NCI-H226 (cell line): ENCODE results near the gene NLGN4X.
"Not testable (repeated sequence)": the region's sequence is repeated elsewhere in the genome, so short reads cannot be mapped to it uniquely, and the experiment has no call there.

Experiments
- DNase-seq: peaks from one replicate; pipeline ENCODE4 v3.0.0-alpha.2; 2015

NLGN4X gene

DNA sequence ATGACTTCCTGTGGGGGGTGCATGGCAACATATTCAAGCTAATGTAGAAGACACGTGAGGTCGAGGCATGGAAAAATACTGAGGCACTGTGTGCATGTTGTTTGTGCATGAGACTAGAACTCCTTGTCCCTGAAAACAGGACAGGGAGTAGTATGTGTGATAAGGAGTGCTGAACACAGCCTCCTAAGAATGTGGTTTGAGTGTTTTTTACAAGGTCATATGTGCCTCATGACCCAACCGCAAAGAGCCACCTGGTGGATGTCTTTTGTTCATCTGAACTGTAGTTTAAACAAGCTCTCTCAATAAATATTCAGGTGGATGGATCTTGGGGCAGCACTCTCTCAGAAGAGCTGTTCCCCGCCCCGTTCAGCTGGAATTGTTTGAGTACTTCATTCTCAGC, 226.6 kb downstream of the NLGN4X start:
- DNase-seq: no peak

DNA sequence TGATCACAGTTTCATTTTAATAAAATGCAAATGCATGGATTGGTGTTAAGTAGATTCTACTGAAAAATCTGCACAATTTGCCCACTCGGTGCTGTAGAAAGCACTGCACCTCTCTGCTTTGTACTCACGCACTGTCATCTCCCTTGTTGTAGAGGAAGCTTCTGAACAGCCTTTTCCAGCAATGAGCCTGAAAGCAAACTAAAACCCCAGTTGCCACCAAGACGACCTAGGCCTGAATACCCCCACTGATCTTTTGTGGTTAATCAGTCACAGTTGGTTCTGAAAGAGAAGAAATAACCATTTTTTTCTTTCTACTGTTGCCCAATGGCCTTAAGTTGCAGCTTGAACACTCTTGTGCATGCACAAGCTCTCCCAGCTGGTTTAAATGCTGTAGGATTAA, 229.8 kb downstream of the NLGN4X start:
- DNase-seq: no peak

DNA sequence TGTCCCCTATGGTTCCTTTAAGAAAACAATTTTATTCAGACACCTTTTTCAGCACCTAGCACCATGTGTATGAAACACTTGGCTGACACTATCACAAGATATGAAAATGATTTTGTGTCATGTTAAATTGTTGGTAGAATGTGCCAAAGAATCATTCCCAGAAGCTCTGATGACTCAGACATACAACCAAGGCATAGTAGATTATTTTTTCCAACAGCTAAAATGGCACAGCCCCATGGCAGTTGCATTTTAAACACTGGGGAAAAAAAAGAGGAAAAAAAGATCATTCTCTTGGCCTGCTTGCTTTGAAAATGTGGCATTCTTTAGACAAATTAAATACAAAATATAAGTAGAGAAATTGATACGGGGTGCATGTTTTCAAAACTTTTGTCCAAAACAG, 230.2 kb downstream of the NLGN4X start:
- DNase-seq: no peak

DNA sequence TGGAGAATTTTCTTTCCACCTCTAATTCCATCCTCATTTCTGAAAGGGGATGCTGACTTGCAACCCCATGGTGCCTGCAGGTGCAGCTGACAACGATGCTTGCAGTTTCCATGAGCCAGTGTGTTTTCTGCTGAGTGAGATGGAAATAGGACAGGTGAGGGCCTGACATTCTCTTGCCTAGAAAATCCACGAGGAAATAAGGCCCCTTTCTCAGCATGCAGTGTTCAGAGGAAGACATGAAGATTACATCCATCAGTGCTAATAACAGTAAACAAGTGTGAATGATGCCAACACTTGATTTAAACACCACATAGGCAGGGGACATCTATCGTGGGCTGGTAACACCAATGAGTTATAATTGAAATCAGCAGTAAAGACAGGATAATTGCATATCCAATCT, 237.3 kb downstream of the NLGN4X start:
- DNase-seq: no peak

DNA sequence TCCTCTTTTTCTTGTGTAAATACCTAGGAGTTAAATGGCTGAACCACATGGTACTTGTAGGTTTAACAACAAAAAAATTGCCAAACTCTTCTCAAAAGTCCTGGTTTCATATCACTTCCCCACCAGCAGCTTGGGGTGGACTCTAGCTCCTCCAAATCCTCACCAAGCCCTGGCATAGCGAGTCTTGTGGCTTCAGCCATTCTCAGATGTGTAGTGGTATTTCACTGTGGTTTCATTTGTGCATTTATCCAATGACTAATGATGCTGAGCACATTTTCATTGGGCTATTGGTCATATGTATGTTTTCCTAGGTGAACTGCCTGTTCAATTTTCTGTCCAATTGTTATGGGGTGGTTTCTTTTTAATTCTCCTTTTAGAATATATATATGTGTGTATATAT, 249.3 kb downstream of the NLGN4X start:
- no peak for DNase-seq

DNA sequence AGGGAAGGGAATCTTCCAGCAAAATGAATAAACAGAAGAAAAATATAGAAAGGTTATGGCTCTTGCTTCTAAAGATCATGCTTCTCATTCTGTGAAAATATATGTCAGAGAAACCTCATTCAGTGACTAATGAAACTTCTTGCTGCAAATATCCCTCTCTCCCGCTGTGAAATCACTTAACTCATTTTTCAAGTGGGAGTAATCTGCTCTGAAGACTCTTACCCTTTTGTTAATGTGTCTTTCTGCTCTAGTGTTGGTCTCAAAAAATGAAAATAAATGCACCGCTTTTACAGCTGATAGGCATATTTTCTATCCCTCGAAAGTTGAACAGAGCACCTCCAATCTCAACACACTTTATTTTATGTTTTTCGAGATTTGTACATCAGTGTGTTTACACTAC, 252.3 kb downstream of the NLGN4X start:
- DNase-seq: no peak

DNA sequence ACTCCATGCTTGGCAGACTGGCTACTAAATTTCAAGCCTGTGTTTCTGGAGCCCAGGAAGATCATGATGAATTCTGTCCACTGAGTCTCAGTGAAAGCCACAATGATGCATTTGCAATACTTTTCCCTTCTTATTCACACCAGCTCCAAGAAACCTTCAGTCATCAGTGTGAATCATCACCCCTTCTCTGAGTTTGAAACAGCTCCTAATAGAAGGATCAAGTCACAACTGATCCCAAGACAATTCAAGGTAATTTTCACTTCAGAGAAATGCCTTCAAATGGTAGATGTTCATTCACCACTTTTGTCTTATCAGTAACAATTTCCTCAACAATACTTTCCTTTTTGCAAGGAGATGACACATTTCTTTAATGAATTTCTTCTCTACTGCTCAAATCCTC, 257.4 kb downstream of the NLGN4X start:
- no peak for DNase-seq

DNA sequence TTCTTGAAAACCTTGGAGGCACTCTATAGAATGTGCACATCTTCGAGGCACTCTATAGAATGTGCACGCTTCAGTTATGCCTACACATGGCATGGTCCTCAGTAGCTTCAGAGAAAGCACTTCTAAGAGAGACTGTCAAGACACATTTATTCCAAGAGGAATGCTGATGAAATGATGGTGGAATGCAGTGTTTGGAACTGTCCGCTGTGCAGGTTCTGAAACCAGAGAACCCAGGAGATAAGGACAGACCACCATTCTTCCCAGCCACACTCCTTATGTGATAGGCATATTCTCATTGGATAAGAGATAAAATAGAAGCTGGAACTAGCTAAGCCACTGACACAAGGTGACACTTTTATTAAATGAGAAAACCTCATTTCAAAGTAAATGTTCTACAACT, 263.3 kb downstream of the NLGN4X start:
- DNase-seq: no peak

DNA sequence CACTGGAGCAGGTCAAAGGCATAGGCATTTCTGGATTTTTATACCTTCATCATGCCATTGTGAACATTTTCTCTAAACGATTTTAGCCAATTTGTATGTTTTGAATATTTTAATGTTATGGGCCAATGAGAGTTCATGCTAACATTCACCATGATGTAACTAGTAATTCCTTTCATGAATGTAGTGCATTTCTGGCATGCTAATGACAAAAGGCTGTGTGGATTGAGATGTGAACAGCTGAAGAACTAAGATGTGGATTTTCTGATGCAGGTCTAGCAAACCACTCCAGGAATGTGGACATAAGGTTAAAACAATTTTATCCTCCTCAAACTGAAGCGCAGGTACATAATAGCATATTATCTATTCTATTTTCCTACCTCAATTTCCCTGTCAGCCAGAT, 269.4 kb downstream of the NLGN4X start:
- DNase-seq: no peak

DNA sequence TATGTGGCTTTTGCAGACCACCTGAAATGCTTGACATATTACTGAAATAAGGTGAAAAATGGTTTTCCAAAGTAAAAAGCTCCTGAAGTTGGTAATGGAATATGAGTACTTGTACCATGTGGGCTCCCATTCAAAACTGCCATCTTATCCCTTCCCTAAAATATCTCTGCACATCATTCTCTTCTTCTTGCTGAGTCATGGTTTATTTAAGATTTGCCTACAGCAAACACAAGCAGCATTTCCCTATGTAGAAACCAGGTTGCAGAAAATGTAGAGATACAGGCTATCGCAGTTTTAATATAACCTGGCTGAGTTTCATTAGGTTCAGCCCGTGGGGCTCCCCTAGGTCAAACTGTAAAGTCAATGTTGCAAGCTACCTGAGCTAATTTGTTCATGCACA, 270.1 kb downstream of the NLGN4X start:
- DNase-seq: no peak

DNA sequence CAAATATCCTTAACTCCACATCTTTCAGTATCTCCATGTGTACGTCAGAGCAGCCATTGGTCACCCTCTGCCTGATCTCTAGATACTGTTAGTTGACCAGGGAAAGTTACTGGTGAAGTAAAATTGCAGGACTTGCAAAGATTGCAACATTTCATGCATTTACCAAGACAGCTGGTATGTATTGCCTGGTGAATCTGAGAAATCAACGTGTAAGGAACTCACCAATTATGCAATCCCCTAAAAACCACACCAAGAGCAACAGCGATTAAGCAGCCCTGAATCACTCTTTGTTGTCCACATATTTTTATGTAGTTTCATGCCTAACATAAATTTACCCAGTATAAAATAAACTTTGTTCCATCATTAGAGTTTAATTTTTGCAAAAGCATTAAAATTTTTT, 271.2 kb downstream of the NLGN4X start:
- no peak for DNase-seq

DNA sequence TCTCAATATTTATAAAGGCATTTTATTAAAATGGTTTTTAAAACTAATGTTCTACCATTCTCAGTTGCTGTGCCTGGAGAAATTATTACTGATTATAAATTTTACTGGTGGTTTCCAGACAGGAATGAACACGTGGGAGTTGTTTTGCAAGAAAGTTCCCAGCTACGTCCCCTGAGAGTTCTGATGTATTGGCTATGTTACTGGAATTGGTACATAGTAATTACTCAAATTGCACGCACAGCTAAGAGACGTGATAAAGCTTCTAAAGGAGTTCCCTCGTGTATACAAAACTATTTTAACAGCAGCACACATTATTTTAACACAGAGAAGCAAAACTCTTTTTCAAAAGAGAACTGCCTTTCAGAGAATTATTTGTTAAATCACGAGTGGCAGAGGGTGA, 292.2 kb downstream of the NLGN4X start:
- no peak for DNase-seq

DNA sequence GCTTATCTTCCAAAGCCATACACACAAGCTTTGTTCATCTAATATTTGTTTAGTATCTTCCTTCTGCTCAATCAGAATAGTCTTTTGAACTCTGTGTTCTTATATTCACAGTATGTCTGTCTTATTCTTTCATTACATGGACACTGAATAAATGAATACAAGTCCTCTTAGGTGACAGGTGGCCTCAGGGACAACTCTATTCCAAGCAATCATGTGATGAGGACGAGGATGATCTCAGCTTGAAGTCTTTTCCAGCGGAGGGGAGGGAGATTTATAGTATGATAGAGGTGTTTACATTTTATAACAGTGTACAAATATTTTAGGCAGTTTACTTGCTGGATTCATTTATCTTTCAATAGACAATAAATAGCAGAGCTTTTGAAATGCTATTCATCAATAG, 300.4 kb downstream of the NLGN4X start:
- DNase-seq: no peak

DNA sequence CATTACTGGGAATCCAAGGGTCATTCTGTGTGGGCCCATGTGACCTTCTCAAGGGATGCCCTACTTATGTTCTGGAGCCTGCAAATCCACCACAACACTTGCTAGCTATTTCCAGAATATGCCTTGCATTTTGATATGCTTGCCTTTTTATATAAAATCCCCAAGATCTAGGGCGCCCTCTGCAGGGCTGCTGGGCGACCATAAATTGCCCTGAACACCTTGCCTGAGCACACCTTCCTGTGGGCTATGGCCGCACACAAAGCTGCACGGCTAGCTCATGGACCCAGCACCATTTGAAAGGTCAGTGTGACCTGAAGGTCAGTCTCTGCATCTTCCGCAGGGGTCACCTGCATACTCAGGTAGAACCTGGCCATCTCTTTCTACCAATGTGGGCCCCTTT, 311.7 kb downstream of the NLGN4X start:
- no peak for DNase-seq

DNA sequence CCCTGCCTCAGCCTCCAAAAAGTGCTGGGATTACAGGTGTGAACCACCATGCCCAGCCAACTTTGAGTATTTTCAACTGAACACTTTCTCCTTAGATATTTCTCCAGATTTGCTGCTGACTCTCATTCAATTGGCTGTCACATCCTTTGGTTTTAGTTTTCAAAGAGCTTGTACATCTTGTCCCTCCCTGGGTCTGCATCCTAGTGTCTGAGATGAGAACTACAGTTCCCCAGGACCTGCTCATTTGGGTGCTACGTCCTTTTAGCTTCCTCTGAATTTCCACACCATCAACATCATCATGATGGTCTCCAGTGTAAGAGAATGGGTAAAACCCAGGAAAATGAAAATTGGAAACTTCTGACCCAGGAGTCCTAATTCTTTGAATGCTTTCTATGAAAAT, 312.9 kb downstream of the NLGN4X start:
- no peak for DNase-seq

DNA sequence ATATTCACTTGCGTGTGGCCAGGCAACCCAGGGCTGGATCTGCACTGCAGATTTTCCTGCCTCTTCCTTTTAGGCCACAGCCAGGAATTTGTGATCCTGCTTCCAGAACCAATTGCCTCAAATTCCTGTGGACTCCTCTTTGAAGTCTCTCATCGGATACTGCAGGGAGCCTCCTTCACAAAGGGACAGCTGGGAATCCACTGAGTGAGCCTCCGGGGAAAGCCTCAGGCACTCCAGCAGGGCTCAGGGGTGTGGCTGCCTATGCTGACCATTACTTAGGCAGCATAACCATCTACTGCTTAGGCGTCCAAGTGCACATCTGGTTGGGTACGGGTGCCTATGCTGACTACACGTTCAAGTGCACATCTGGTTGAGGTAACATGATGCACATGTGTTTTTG, 321.5 kb downstream of the NLGN4X start:
- no peak for DNase-seq

DNA sequence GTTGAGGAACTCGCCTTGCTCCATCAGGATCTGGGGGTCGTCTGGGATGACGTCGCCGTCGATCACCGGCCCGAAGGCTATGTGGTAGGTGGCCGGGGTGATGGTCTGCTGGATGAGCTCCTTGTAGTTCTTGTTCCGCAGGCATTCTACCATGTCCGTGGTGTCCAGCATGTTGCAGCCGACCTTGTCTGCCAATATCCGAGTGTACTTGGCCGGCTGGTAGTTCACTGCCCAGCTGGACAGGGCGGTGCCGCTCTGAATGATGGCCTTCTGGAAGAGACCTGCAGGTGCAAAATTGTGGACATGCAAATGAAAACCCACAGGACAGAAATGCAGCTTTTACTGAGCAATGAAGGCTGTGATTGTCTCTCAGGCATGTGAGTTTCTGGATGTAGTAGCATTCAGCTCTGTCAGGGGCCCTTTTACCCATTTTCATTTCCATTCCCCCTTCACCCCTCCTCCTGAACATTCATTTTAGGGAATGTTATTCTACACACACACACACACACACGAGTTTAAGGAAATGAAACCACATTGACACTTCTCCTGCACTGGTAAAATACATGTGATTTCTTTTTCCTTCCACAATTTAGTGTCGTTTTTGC, 325.0 kb downstream of the NLGN4X start:
- not testable (repeated sequence) for DNase-seq

DNA sequence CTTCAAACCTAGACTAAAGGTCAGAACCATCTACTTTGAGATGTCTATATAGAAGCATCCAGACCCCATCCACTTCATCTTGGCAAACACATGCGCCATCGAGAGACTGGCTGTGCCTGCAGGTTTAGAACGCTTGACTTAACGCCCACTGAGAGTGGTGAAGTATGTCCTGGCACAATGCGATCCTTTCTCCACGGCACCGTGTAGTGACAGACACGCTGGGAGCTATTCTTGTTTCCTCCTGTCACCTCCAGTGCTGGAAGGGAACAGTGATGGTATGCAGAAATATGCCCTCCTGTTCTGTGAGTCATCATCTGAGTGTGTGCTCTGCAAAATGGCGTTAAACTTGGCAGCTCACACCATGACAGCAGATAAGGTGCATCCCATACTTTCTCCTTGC, 330.2 kb downstream of the NLGN4X start:
- no peak for DNase-seq

DNA sequence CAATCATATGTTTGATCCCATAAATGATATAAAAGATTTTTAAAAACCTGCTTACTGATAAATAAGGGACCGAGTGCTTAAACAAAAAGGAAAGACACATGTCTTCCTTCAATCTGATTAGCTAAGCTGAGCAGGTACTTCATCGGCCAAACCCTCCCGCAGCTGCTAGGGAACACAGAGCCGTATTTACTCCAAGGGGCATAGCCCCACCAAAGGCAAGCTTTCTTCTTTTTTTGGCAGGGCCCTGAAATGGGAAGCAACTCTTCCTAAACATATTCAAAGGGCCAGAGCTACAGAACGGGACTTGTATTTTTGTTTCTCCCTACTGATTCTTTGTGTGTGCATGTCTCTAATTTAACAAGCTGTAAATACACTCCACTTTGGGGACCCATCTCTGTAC, 337.3 kb downstream of the NLGN4X start:
- no peak for DNase-seq

DNA sequence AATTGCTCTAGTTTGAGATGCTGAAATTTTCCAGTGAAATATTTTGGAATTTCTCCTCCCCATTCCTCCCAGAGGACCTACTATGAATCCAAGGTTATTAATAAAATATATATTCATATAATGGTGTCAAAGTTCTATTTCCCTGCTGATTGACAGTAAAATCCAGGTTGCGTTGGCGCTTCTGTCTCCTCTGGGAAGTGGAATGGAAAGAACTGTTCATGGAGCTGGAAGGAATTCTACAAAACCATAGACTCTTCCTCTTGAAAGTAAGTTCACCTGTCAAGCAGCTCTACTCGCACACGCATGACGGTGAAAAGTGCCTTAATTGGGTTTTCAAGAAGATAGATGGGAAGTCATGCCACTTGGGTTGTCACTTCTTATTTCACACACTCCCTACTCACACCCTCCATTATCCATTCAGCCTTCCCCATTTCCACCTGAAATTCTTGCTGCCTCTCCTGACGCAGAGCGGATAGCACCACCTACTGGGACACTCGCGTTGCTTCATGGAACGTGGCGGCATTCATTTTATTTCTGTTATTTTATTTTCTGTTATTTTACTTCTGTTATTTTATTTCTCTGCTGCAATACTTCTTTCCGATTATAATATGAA, 351.6 kb downstream of the NLGN4X start:
- DNase-seq: no peak

DNA sequence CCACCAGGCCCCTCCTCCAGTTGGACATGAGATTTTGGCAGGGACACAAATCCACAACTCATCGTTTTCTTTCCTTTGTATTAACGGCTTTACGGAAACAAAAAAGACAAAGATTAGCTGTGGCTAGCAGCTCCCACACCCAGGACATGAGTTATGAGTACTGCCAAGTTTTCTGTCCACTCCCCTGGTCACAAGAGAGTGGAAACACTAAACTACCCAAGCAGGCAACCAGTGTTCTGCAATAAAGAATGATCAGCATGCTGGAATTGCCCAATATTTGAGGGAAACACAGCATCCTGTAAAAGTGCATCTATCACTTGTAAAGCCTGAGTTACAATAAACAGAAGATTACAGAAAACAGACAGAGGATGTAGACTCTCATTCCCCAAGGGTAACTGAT, 358.4 kb downstream of the NLGN4X start:
- DNase-seq: no peak

DNA sequence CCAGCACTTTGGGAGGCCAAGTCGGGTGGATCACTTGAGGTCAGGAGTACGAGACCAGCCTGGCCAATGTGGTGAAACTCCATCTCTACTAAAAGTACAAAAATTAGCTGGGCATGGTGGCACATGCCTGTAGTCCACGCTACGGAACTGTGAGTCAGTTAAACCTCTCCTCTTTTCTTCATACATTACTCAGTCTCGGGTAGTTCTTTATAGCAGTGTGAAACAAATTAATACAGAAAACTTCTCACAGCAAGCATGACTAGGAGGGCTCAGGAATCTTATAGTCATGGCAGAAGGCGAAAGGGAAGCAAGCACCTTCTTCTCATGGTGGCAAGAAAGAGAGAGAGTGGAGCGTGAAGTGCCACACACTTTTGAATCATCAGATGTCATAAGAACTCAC, 358.9 kb downstream of the NLGN4X start:
- no peak for DNase-seq

DNA sequence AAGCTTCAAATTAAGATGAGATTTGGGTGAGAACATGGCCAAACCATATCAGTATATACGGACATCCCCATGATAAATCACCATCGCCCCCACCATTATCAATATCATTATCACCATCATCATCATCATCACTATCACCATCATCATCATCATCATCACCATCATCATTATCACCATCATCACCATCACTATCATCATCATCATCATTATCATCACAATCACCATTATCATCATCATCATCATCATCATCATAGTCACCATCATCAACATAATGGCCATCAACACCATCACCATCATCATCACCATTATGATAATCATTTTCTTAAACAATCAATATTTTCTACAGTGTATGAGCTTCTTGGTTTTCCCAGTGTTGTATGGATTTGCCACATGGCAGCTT, 360.9 kb downstream of the NLGN4X start:
- DNase-seq: no peak

DNA sequence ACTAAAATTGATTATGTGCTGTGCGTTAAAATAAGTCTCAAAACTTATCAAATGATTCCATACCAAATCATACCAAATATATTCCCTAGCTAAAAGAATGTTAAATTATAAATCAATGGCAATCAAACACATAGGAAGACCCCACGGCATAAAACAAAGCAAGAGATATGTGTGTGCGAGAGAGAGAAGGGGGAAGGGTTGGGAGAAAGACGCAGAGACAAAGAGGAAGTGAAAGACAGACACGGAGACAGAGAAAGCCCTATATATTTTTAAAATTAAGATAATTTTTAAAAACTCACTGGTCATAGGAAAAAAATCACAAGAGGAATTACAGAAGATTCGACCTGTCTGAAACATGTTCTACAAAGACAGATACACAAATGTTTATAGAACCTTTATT, 371.4 kb downstream of the NLGN4X start:
- DNase-seq: no peak

DNA sequence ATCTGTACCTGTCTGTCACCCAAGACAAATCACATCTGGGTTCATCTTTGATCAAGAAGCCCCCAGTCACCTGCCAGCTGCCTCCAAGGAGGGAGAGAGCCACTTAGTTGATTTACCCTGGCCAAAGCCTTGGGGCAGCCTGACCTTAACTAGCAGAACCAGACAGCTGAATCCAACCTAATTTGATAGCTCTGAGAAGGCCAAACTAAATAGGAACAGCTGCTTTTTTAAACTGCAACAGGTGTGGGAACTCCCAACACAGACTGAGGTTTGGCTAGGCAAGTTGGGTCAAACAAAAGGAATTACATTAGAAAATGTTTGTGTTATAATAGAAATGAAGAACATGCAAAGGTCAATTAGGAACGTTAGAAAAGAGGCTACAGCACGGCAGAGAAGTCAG, 375.7 kb downstream of the NLGN4X start:
- no peak for DNase-seq

DNA sequence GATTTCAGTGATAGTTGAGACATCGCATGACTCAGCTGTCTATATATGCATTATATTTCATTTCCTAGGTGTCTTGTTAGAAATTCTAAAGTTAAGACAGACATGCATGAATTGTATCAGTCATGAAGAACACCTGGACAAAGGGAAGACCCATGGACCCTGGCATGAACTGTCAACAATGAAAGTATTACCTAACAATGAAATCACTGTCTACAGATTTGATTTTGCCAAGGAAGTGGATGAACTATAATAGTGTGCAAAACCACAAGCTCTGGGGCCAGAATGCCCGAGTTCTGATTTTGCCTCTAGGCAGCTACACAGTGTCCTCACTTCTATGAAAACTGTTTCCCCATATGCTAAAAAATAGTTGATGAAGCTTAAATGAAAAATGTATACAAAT, 386.1 kb downstream of the NLGN4X start:
- no peak for DNase-seq
